H4 (cell line): ENCODE data around the gene TMTC2. TPM values are rescaled to one million over a fixed set of nuclear protein-coding genes. Genes with fewer than 3 reads are reported as not detected.

Experiments
- DNase-seq: peaks from one replicate; pipeline ENCODE4 v3.0.0-alpha.2; 2015; ENCODE audit warnings: low spot score
- total RNA-seq: library from RNA; depleted of rRNA; stranded (reverse); fragments of >200 nt; shearing (Covaris generic); gene quantifications from 2 replicates; pipeline ENCODE4 v1.2.3, GENCODE V29; 2014

TMTC2 gene
- total RNA-seq, 1 experiment from 2014 or later, result 2.6 TPM

- peak; percentile 39 for DNase-seq
These were observed 328.9 kb downstream of the TMTC2 start for GRCh38 chr12:83015390-83016217.

DNA sequence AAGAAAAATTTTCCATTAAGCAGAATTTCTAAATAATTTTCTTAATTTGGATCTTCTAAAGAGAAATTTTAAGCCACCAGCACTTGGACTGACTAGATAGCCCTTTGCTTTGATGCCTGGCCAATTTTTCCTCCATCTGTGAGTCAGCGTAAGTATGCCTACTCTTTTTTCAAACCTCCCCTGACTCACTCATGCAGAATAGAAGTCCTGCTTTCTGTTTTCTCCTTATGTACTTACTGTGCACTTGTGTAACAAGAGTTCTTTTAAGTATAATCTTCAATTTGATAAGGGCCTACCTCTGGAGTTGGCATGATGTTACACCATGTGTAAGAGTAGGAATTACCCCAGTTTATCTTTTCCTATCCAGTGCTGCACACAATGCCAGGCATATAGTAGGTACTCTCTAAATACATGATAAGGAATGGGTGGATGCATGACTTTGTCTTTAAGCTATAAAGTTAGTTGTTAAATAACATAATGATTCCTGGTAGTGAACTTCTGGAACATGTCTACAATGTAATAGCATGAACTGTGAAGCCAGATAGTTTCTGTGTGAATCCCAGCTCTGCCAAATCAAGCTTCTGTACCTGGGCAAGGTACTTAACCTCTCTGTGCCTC lies 329.6 kb downstream of the TMTC2 start:
- DNase-seq, result peak; percentile 79

GRCh38 chr12:83016991-83017390 lies 330.3 kb downstream of the TMTC2 start:
- DNase-seq, result no peak

DNA sequence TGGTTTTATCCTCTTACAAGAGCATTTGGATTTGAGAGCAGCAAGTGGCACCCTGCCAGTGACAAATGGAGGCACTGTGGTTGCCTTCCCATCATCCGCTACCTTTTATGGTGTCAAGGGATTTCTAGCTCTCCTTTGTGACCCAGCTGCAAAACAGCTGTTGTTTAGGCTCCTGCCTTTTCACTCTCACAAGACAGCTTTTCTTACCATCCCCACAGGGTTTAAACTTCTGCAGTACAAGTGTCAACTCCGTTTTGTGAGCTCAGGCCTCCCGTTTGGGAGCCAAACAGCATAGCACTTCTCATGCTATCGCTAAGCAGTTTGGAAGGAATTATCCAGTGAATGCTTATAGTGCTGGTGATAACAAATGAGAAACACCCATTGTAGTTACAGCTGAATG lies 331.4 kb downstream of the TMTC2 start:
- DNase-seq, result peak; percentile 25

- DNase-seq, result no peak
These were observed 340.5 kb downstream of the TMTC2 start for GRCh38 chr12:83027021-83027723.

DNA sequence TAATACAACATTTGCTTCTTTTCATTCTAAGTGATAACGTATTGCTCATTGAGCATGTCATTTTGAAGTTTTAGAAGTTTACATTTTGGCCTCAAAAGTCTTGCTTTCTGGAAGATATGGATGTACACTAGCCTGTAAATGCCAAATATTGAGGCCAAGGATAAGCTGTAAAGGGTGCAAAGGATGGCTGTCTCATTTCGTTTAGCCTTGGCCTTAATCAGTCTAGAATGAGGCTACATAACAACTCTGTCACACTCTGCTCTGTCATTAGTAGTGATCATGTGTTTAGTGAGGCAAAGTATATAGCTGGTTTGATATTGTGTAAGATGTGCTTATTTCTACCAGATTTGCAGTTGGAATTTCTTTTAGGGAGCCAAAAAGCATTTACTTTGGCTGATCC lies 344.5 kb downstream of the TMTC2 start:
- no peak for DNase-seq

GRCh38 chr12:83036847-83037246 lies 350.1 kb downstream of the TMTC2 start:
- DNase-seq, result no peak

GRCh38 chr12:83039413-83039812 lies 352.7 kb downstream of the TMTC2 start:
- no peak for DNase-seq

GRCh38 chr12:83040339-83040738 lies 353.6 kb downstream of the TMTC2 start:
- DNase-seq, result no peak

- no peak for DNase-seq
These were observed 354.3 kb downstream of the TMTC2 start for GRCh38 chr12:83040991-83041390.

DNA sequence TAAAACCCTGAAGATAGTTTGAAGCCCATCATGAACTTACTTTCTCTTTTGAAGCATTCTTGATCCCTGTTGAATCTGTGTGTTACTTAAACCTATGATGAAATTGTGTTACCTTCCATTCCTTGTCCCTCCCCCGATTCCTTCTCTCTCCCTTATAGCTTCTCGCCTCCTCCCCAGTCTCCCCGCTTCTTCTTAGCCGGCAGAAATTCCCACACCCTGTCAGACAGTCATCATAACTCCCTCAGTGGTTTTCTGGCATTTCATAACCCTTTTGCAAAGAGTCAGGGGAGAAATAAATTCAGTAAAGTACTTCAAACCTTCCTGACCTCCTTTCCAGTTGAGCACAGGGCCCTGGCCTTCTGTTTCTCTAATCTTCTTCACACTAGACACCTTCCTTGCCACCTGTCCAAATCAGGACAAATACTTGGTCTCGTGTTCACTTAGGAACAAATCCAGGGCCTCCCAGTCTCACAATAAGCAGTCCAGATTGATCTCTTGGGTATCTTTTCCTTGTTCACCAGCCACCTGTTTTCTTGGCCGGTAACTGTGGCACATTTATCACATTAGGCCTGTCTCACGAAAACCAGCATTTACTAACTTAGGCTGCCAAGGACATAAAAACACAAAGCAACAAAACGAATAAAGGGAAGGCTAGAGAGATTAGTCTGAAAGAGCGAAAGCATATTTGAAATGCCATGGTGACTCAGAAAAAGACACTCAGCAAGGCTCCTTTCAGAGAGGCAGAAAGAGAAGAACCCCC lies 355.9 kb downstream of the TMTC2 start:
- DNase-seq, result no peak

DNA sequence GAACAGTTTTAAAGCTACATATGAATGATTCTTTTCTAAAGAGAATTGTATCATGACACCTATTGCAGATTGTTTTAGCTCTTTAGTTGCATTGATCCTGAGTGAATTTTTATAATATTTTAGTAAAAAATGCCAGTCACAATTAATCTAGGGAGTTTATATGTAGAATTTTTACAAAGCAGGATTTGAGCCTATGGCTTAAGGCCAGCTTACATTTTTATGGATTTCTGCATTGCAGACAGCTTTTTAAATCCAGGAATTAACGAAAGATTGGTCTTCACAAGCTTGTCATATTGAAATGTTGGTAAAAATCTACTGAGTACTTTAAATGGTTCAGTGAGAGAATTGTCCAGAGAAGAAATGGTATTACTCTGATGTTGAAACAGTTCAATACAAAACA lies 358.0 kb downstream of the TMTC2 start:
- no peak for DNase-seq

- DNase-seq, result no peak
These were observed 359.3 kb downstream of the TMTC2 start for GRCh38 chr12:83046019-83046418.

- DNase-seq, result no peak
These were observed 362.6 kb downstream of the TMTC2 start for GRCh38 chr12:83049306-83049705.

- no peak for DNase-seq
These were observed 366.3 kb downstream of the TMTC2 start for GRCh38 chr12:83052890-83053541.

GRCh38 chr12:83057436-83057835 lies 370.7 kb downstream of the TMTC2 start:
- no peak for DNase-seq

- no peak for DNase-seq
These were observed 372.4 kb downstream of the TMTC2 start for GRCh38 chr12:83059107-83059506.

DNA sequence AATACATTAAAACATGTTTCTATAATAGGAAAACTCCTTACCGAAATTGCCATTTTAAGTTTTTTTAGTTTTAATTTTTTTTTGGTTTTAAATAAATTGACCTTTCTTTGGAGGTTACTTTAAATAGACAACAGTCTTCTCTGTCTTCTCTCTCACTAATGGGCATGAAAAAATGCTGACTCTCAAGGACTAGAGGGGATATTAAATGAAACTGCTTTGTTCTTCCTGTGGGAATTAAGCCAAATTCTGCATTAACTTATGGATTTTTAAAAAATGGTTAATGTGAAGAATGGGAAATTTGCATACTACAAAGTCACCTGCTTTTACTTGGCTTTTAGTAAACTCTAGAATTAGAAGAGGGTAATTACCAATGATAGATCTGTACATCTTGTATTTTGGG lies 378.9 kb downstream of the TMTC2 start:
- DNase-seq, result no peak

DNA sequence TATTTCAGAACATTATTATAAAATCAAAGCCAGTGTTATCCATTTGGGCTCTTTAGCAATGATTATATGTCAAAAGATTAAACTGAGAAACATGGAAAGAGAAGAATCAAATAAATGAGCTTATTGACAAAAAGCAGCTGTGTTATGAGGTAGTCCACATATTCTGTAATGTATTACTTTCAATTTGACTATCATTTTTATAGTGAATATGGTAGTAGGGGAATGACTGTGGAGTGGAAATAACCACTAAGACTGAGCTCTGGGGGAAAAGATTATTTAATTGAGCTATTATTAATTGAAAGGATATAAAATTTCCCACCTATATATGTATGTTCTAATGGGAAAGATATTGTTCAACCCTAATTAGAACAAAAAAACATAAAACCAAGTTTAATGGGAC lies 381.3 kb downstream of the TMTC2 start:
- no peak for DNase-seq

DNA sequence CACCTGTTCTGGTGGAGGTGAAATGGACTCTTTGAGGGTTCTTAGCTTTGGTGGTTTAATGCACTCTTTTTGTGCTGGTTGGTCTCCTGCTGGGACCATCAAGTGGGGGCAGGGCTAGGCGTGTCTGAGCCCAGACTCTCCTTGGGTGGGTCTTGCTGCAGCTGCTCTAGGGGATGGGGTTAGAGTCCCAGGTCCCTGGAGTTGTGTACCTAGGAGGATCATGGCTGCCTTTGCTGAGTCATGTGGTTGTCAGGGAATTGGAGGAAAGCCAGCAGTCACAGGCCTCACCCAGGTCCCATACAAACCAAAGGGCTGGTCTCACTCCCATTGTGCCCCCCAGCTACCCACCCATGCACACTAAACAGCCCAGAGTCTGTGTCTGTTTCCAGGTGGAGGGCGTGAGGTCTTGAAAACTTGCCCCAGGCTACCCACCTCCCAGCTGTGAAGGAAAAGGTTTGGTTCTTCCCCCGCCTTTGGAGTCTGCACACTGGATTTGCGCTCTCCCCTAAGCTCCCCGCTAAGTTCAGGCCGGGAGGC lies 387.7 kb downstream of the TMTC2 start:
- DNase-seq, result no peak

- DNase-seq, result no peak
These were observed 388.8 kb downstream of the TMTC2 start for GRCh38 chr12:83075471-83075870.
